Testis (tissue), 3 donors: Measurements from ENCODE around the gene PRKAG2. TPM values are rescaled to one million over a fixed set of nuclear protein-coding genes. Genes with fewer than 3 reads are reported as not detected.

ENCODE experiments used
- DNase-seq: peaks from one replicate; pipeline ENCODE4 v3.0.0-alpha.2; 2019
- H3K27ac ChIP-seq, 2 donors: fragments of 200-600 bp; sonication (generic); one replicate each; pipeline ENCODE4 v1.5.1; 2019
- H3K27me3 ChIP-seq: fragments of 200-600 bp; sonication (generic); one replicate; pipeline ENCODE4 v1.5.1; 2019
- H3K36me3 ChIP-seq: fragments of 200-600 bp; sonication (generic); one replicate; pipeline ENCODE4 v1.5.1; 2017; ENCODE audit warnings: low read depth; ENCODE audit errors: missing control alignments
- H3K4me1 ChIP-seq: fragments of 200-600 bp; sonication (generic); one replicate; pipeline ENCODE4 v1.5.1; 2019
- H3K4me3 ChIP-seq, 2 donors: fragments of 200-600 bp; sonication (generic); one replicate each; pipeline ENCODE4 v1.5.1; 2017 to 2019
- H3K9me3 ChIP-seq: fragments of 200-600 bp; sonication (generic); one replicate; pipeline ENCODE4 v1.5.1; 2017
- POLR2A ChIP-seq: fragments of 450-650 bp; IDR thresholded peaks from one replicate; pipeline ENCODE4 v1.6.1; 2017; ENCODE audit warnings: antibody characterized with exemption, mild to moderate bottlenecking, moderate library complexity
- WGBS, 2 donors: methylation state at CpG; one replicate each; pipeline ENCODE4 v1.1.5; 2018; 5-methylcytosine and 5-hydroxymethylcytosine counted together
- intact Hi-C: fragments of 100-400 bp; cut with DNase I; formaldehyde crosslinking; loops from one replicate; pipeline ENCODE4 v1.15.1; 2023; ENCODE audit warnings: low total_unique reads
- polyA plus RNA-seq: library from polyadenylated mRNA; stranded (reverse); fragments of 350-450 nt; fragmentation: Illumina TruSeq; extraction: RNeasy Lipid Tissue Mini Kit (QIAGEN cat#74804); gene quantifications from one replicate; pipeline ENCODE4 v1.2.3, GENCODE V29; 2014; ENCODE audit warnings: low read depth, low replicate concordance; ENCODE audit not compliant: insufficient read depth
- total RNA-seq, 2 donors: library from RNA; depleted of rRNA; stranded (reverse); fragments of >200 nt; gene quantifications; one replicate each; pipeline ENCODE4 v1.2.3, GENCODE V29; 2016
- TF ChIP-seq, protein P1 (sequence below), 3 experiments: fragments of 450-650 bp in 2 of 3; fragments of 200-600 bp in 1 of 3; sonication (generic) in 1 of 3; IDR thresholded peaks; one replicate each; pipeline ENCODE4 v1.5.1; 2016 to 2019; ENCODE audit warnings: antibody characterized with exemption in 3 of 3, mild to moderate bottlenecking in 2 of 3, moderate library complexity in 1 of 3

PRKAG2 gene
- total and polyA plus RNA-seq, 3 donors from 2014 or later: 27.9 to 28.7 (median 28.6) TPM

DNA sequence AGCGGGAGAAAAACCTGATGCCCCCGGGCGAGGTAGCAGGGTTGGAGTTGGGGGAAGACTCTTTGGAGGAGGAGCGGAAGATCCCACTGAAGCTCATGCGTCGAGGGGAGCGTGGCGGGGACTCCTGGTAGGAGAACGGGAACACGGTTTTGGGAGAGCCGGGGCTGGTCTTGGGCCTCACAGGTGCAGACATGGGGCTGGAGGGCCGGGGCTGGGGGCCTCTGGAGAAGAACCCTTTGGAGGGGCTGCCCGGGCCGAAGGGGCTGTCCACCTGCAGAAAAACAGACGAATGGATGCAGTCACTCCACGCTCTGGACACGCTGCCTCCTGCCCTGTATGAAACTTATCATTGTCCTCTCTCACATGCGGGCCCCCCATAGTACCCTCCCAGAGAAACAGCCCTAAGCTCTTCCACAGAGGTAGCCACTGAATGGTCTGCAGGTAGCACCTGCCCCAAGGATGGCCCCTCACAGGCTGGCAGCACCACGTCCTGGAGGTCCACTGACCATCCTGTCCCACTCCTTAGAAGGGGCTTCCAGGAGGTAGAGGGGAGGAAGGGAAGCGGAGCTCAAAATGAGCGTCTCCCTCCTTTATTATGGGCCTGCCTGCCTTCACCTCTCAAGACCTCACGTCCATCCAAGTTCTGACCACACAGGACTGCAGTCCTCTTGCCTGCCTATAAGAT is 95.6 kb downstream of the PRKAG2 start:
- Histone ChIP-seq H3K9me3 (no peaks in the 10 kb centered on the region), H3K36me3 (no peaks in the 10 kb centered on the region), H3K4me3 (no peak overlapping the region), H3K27me3 (no peaks in the 10 kb centered on the region), H3K27ac (no peak overlapping the region), H3K4me1 (peaks cover 6% of the 10 kb centered on the region)
- no peak for TF ChIP-seq POLR2A
- TF ChIP-seq, protein P1, sequence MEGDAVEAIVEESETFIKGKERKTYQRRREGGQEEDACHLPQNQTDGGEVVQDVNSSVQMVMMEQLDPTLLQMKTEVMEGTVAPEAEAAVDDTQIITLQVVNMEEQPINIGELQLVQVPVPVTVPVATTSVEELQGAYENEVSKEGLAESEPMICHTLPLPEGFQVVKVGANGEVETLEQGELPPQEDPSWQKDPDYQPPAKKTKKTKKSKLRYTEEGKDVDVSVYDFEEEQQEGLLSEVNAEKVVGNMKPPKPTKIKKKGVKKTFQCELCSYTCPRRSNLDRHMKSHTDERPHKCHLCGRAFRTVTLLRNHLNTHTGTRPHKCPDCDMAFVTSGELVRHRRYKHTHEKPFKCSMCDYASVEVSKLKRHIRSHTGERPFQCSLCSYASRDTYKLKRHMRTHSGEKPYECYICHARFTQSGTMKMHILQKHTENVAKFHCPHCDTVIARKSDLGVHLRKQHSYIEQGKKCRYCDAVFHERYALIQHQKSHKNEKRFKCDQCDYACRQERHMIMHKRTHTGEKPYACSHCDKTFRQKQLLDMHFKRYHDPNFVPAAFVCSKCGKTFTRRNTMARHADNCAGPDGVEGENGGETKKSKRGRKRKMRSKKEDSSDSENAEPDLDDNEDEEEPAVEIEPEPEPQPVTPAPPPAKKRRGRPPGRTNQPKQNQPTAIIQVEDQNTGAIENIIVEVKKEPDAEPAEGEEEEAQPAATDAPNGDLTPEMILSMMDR (IDR thresholded peaks at IDR 0.05): no peak
- intact Hi-C loops: loop anchor here (10.0 kb wide), 1 partner anchor 143 kb away; no protein-coding TSS in a partner anchor
- no peak for DNase-seq
- 92 to 93% methylated on average over 22 of the region's 22 CpGs for WGBS, 2 donors

GRCh38 chr7:151780631-151781030 is 96.3 kb downstream of the PRKAG2 start:
- Histone ChIP-seq H3K9me3 (no peaks in the 10 kb centered on the region), H3K27me3 (no peaks in the 10 kb centered on the region), H3K36me3 (no peaks in the 10 kb centered on the region), H3K4me3 (no peak overlapping the region), H3K27ac (no peak overlapping the region), H3K4me1 (peaks cover 6% of the 10 kb centered on the region)
- intact Hi-C loops: loop anchor here (10.0 kb wide), 1 partner anchor 144 kb away; no protein-coding TSS in a partner anchor
- 76 to 81% methylated on average over 3 of the region's 3 CpGs for WGBS, 2 donors
- DNase-seq: no peak
- no peak for TF ChIP-seq POLR2A
- TF ChIP-seq, protein P1 (IDR thresholded peaks at IDR 0.05): no peak

DNA sequence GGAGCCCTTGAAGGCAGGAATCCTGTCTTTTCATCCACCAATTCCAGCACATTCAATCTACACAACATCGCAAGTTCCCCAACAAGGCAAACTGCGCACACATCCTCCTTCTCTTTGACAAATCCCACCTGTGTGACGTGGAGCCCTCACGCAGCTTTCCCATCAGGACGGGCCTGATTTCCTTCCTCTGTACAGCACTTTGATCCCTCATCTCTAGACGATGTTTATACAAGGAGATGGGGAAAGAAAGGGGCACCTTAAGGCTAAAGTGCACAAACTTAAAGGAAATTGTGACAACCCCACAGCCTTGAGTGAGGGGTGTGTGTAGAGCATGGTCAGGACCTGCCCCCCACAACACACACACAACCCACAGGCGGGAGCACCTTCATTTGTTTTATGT is 97.2 kb downstream of the PRKAG2 start:
- H3K27me3 ChIP-seq: no peaks in the 10 kb centered on the region
- WGBS, 2 donors: 92 to 99% methylated on average over 7 of the region's 7 CpGs
- H3K4me3 ChIP-seq: no peak overlapping the region
- no peak for TF ChIP-seq POLR2A
- TF ChIP-seq, protein P1 (IDR thresholded peaks at IDR 0.05): no peak
- peaks cover 6% of the 10 kb centered on the region for H3K4me1 ChIP-seq
- no peaks in the 10 kb centered on the region for H3K36me3 ChIP-seq
- intact Hi-C loops: loop anchor here (10.0 kb wide), 1 partner anchor 145 kb away; no protein-coding TSS in a partner anchor
- H3K9me3 ChIP-seq: no peaks in the 10 kb centered on the region
- DNase-seq: no peak
- no peak overlapping the region for H3K27ac ChIP-seq

- Histone ChIP-seq H3K4me3 (no peak overlapping the region), H3K4me1 (peaks cover 6% of the 10 kb centered on the region), H3K36me3 (no peaks in the 10 kb centered on the region), H3K27ac (no peak overlapping the region), H3K9me3 (no peaks in the 10 kb centered on the region), H3K27me3 (no peaks in the 10 kb centered on the region)
- 94 to 98% methylated on average over 6 of the region's 6 CpGs for WGBS, 2 donors
- intact Hi-C loops: no loop called here
- no peak for DNase-seq
- no peak for TF ChIP-seq POLR2A
- TF ChIP-seq, protein P1 (IDR thresholded peaks at IDR 0.05): no peak
Observed at GRCh38 chr7:151779255-151779654, 97.7 kb downstream of the PRKAG2 start.
